22Rv1 (cell line): ENCODE results near the gene CLEC12A.
"Not testable (repeated sequence)": the region's sequence is repeated elsewhere in the genome, so short reads cannot be mapped to it uniquely, and the experiment has no call there.

Experiments
- ZFX ChIP-seq: fragments of 450-650 bp; IDR thresholded peaks from 2 replicates; pipeline ENCODE4 v1.6.1; 2017; ENCODE audit warnings: antibody characterized with exemption, borderline replicate concordance
- TF ChIP-seq, protein P1 (sequence below): fragments of 450-650 bp; IDR thresholded peaks from 2 replicates; pipeline ENCODE4 v1.5.1; 2017; ENCODE audit warnings: mild to moderate bottlenecking

DNA sequence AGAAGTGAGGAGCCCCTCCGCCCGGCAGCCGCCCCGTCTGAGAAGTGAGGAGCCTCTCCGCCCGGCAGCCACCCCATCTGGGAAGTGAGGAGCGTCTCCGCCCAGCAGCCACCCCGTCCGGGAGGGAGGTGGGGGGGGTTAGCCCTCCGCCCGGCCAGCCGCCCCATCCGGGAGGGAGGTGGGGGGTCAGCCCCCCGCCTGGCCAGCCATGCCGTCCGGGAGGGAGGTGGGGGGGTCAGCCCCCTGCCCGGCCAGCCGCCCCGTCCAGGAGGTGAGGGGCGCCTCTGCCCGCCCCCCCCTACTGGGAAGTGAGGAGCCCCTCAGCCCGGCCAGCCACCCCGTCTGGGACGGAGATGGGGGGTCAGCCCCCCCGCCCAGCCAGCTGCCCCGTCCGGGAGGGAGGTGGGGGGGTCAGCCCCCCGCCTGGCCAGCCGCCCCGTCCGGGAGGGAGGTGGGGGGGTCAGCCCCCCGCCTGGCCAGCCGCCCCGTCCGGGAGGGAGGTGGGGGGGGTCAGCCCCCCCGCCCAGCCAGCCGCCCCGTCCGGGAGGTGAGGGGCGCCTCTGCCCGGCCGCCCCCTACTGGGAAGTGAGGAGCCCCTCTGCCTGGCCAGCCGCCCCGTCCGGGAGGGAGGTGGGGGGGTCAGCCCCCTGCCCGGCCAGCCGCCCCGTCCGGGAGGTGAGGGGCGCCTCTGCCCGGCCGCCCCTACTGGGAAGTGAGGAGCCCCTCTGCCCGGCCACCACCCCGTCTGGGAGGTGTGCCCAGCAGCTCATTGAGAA is 18.1 kb upstream of the CLEC12A start:
- TF ChIP-seq, protein P1, sequence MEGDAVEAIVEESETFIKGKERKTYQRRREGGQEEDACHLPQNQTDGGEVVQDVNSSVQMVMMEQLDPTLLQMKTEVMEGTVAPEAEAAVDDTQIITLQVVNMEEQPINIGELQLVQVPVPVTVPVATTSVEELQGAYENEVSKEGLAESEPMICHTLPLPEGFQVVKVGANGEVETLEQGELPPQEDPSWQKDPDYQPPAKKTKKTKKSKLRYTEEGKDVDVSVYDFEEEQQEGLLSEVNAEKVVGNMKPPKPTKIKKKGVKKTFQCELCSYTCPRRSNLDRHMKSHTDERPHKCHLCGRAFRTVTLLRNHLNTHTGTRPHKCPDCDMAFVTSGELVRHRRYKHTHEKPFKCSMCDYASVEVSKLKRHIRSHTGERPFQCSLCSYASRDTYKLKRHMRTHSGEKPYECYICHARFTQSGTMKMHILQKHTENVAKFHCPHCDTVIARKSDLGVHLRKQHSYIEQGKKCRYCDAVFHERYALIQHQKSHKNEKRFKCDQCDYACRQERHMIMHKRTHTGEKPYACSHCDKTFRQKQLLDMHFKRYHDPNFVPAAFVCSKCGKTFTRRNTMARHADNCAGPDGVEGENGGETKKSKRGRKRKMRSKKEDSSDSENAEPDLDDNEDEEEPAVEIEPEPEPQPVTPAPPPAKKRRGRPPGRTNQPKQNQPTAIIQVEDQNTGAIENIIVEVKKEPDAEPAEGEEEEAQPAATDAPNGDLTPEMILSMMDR = not testable (repeated sequence)
- TF ChIP-seq ZFX = not testable (repeated sequence)
